Ascending aorta (tissue), 2 donors: ENCODE measurements around the gene PAPPA2. TPM values are rescaled to one million over a fixed set of nuclear protein-coding genes. Genes with fewer than 3 reads are reported as not detected.

Experiments used
- DNase-seq, 2 donors: peaks; one replicate each; pipeline ENCODE4 v3.0.0-alpha.2; 2019; ENCODE audit warnings: low spot score in 2 of 2
- H3K27ac ChIP-seq, 2 donors: fragments of 200-600 bp; sonication (generic); one replicate each; pipeline ENCODE4 v1.5.1; 2016 to 2017; ENCODE audit warnings: mild to moderate bottlenecking in 1 of 2
- H3K27me3 ChIP-seq: fragments of 200-600 bp; sonication (generic); one replicate; pipeline ENCODE4 v1.5.1; 2017
- H3K36me3 ChIP-seq, 2 donors: fragments of 200-600 bp; sonication (generic); one replicate each; pipeline ENCODE4 v1.5.1; 2016
- H3K4me1 ChIP-seq, 2 donors: fragments of 200-600 bp; sonication (generic); one replicate each; pipeline ENCODE4 v1.5.1; 2016 to 2017; ENCODE audit warnings: mild to moderate bottlenecking in 1 of 2
- H3K4me3 ChIP-seq, 2 donors: fragments of 200-600 bp; sonication (generic); one replicate each; pipeline ENCODE4 v1.5.1; 2016 to 2017; ENCODE audit warnings: mild to moderate bottlenecking in 1 of 2
- H3K9me3 ChIP-seq, 2 donors: fragments of 200-600 bp; sonication (generic); one replicate each; pipeline ENCODE4 v1.5.1; 2016
- intact Hi-C: fragments of 100-400 bp; cut with DNase I; formaldehyde crosslinking; loops from one replicate; pipeline ENCODE4 v1.15.1; 2023
- total RNA-seq: library from RNA; depleted of rRNA; stranded (reverse); fragments of >200 nt; gene quantifications from one replicate; pipeline ENCODE4 v1.1.0, GENCODE V29; 2016
- TF ChIP-seq, protein P1 (sequence below), 3 experiments: fragments of 200-600 bp in 2 of 3; fragments of 450-650 bp in 1 of 3; sonication (generic) in 2 of 3; IDR thresholded peaks; one replicate each; pipeline ENCODE4 v1.5.1; 2016 to 2019; ENCODE audit warnings: antibody characterized with exemption in 3 of 3, mild to moderate bottlenecking in 1 of 3, moderate library complexity in 1 of 3

The PAPPA2 gene
- total RNA-seq, 1 donor from 2014 or later, result 2.9 TPM

DNA sequence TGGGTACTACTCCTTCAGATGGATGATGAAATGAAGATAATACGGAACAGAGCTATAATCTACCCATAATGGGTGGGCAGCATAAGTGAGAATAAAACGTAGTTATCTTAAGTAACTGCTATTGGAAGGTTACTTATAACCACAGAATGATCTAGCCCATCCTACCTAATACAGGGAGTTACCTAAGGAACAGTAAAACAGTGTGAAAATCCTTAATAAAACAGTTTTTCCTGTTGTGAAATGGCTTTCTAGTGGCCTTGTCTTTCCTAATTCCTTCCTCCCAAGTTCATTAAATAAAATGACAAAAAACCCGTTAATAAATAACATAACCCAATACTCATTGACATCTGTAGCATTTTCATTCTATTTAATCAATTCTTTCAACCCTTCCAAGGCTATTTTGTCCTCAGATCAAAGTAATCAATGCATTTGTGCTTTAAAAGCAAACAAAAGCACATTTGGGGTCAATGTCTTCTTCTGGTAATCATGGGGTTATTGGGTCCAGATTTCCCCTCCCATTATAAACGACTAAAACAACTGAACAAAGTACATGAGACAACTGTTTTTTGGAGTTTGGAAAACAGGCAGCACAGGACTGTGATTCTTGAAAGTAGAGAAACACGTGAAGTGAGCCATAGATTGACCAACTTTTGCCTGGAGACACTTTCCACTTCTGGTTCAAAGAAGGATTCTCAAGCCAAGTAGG lies 42.0 kb downstream of the PAPPA2 start:
- no peak for DNase-seq

DNA sequence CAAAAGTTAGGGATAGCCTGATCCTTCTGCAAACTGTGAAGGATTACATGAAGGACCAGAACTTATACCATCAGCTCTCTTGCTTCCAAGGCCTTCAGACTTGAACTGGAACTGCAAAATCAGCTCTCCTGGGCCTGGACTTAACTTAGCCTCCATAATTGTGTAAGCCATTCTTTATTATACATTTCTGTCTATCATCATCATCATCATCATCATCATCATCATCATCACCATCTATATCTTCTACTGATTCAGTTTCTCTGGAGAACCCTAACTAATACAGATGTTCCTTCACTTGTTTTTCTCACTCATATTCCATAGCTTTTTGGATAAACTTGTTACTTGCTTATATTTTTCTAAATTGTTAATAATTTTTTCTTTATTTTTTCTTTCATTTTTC lies 50.0 kb downstream of the PAPPA2 start:
- Histone ChIP-seq H3K27me3 (no peaks in the 10 kb centered on the region), H3K9me3 (no peaks in the 10 kb centered on the region), H3K4me3 (no peak overlapping the region), H3K4me1 (no peaks in the 10 kb centered on the region), H3K36me3 (no peaks in the 10 kb centered on the region), H3K27ac (no peak overlapping the region)
- intact Hi-C loops, result no loop called here
- DNase-seq, result no peak
- TF ChIP-seq, protein P1, sequence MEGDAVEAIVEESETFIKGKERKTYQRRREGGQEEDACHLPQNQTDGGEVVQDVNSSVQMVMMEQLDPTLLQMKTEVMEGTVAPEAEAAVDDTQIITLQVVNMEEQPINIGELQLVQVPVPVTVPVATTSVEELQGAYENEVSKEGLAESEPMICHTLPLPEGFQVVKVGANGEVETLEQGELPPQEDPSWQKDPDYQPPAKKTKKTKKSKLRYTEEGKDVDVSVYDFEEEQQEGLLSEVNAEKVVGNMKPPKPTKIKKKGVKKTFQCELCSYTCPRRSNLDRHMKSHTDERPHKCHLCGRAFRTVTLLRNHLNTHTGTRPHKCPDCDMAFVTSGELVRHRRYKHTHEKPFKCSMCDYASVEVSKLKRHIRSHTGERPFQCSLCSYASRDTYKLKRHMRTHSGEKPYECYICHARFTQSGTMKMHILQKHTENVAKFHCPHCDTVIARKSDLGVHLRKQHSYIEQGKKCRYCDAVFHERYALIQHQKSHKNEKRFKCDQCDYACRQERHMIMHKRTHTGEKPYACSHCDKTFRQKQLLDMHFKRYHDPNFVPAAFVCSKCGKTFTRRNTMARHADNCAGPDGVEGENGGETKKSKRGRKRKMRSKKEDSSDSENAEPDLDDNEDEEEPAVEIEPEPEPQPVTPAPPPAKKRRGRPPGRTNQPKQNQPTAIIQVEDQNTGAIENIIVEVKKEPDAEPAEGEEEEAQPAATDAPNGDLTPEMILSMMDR (IDR thresholded peaks at IDR 0.05), result no peak

More for the DNA sequence above, 42.0 kb downstream of the PAPPA2 start:
- Histone ChIP-seq H3K27ac (no peak overlapping the region), H3K4me1 (no peaks in the 10 kb centered on the region), H3K36me3 (no peaks in the 10 kb centered on the region), H3K4me3 (no peak overlapping the region), H3K27me3 (no peaks in the 10 kb centered on the region), H3K9me3 (no peaks in the 10 kb centered on the region)
- intact Hi-C loops, result no loop called here
- TF ChIP-seq, protein P1 (IDR thresholded peaks at IDR 0.05), result no peak

DNA sequence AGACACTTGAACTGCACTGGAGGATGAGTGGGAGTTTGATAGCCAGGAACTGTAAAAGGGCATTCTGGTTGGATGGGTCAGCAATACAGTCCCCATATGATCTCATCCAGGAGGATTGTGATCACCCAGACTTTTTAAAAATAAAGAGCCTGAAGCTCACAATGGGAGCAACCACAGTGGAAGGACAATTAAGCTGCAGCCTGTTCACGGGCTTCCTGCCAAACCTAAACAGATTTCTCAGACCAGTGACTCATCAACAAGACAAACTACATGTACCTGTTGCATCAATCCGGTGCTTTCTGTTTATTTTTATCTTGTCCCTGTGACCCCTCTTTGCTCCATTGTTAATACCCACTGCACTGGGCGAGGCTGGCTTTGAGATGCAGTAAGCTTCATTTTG lies 52.3 kb downstream of the PAPPA2 start:
- Histone ChIP-seq H3K27me3 (no peaks in the 10 kb centered on the region), H3K27ac (no peak overlapping the region), H3K9me3 (no peaks in the 10 kb centered on the region), H3K4me3 (no peak overlapping the region), H3K4me1 (no peaks in the 10 kb centered on the region), H3K36me3 (no peaks in the 10 kb centered on the region)
- intact Hi-C loops, result no loop called here
- no peak for DNase-seq
- TF ChIP-seq, protein P1 (IDR thresholded peaks at IDR 0.05), result no peak

DNA sequence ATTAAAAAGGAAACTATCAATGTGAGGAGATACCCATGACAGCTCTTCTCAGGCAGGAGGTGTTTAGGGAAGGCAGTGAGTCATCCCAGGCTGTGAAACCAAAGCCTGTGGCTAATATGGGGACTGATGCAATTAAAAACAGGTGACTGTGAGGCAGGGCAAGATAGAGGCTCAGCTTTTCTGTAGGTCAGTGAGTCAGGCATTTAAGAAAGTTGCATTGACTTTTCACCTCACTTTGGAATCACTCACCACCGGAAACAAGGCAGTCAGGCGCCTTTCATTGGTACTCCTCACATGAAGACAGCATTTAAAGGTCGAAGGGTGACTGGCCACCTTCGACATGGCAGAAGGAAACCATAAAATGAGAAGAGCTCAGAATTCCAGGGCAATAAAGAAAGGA lies 54.5 kb downstream of the PAPPA2 start:
- TF ChIP-seq, protein P1 (IDR thresholded peaks at IDR 0.05), result no peak
- Histone ChIP-seq H3K27ac (no peak overlapping the region), H3K27me3 (no peaks in the 10 kb centered on the region), H3K36me3 (no peaks in the 10 kb centered on the region), H3K9me3 (no peaks in the 10 kb centered on the region), H3K4me3 (no peak overlapping the region), H3K4me1 (no peaks in the 10 kb centered on the region)
- DNase-seq, result no peak
- intact Hi-C loops, result no loop called here

DNA sequence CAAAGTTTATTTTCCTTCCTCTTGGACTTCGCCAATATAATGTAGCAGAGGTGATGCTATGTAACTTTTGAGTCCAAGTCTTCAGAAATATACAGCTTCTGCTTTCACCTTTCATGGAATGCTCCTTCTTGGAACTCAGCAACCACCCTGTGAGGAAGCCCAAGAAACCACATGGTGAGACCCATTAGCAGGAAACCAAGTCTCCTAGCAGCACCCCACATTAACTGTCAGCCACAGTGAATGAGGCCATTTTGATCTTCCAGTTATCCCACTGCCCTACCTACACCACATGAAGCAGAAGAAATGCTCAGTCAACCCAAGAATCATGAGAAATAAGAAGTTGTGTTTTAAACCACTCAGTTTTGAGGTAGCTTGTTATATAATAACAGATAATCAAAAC lies 58.2 kb downstream of the PAPPA2 start:
- DNase-seq, result no peak
- no peaks in the 10 kb centered on the region for H3K27me3 ChIP-seq
- intact Hi-C loops, result no loop called here
- TF ChIP-seq, protein P1 (IDR thresholded peaks at IDR 0.05), result no peak
- H3K4me3 ChIP-seq, result no peak overlapping the region
- H3K4me1 ChIP-seq, result no peaks in the 10 kb centered on the region
- no peak overlapping the region for H3K27ac ChIP-seq
- H3K9me3 ChIP-seq, result no peaks in the 10 kb centered on the region
- H3K36me3 ChIP-seq, result no peaks in the 10 kb centered on the region
